Type B pancreatic cell (in vitro differentiated cells): ENCODE results near the gene MIB1. TPM values are rescaled to one million over a fixed set of nuclear protein-coding genes. Genes with fewer than 3 reads are reported as not detected.

Experiments
- DNase-seq: peaks from one replicate; pipeline ENCODE4 v3.0.0; 2021; ENCODE audit warnings: mixed read lengths; ENCODE audit not compliant: unreplicated experiment; ENCODE audit errors: extremely low spot score
- H3K27ac Mint-ChIP-seq: 2 replicates; pipeline ENCODE4 v1.8.0; 2021; ENCODE audit warnings: mild to moderate bottlenecking, mixed read lengths
- H3K27me3 Mint-ChIP-seq: 2 replicates; pipeline ENCODE4 v1.8.0; 2021; ENCODE audit warnings: mixed read lengths
- H3K36me3 Mint-ChIP-seq: 2 replicates; pipeline ENCODE4 v1.8.0; 2021; ENCODE audit warnings: mixed read lengths
- H3K4me1 Mint-ChIP-seq: one replicate; pipeline ENCODE4 v1.8.0; 2021; ENCODE audit warnings: mixed read lengths; ENCODE audit not compliant: unreplicated experiment
- H3K4me3 Mint-ChIP-seq: 2 replicates; pipeline ENCODE4 v1.8.0; 2021; ENCODE audit warnings: mild to moderate bottlenecking, mixed read lengths
- H3K9me3 Mint-ChIP-seq: 2 replicates; pipeline ENCODE4 v1.8.0; 2021; ENCODE audit warnings: mixed read lengths
- total RNA-seq: library from RNA; stranded (reverse); gene quantifications from 2 replicates; pipeline ENCODE4 v1.2.1, GENCODE V29; 2021; ENCODE audit warnings: low replicate concordance
- TF ChIP-seq, protein P1 (sequence below): fragments of 200-600 bp; sonication (generic); conservative IDR thresholded peaks from 2 replicates; pipeline ENCODE4 v1.5.0; 2021; ENCODE audit warnings: antibody characterized with exemption, mild to moderate bottlenecking

MIB1 gene
- total RNA-seq, 1 donor from 2014 or later = 65.7 TPM

DNA sequence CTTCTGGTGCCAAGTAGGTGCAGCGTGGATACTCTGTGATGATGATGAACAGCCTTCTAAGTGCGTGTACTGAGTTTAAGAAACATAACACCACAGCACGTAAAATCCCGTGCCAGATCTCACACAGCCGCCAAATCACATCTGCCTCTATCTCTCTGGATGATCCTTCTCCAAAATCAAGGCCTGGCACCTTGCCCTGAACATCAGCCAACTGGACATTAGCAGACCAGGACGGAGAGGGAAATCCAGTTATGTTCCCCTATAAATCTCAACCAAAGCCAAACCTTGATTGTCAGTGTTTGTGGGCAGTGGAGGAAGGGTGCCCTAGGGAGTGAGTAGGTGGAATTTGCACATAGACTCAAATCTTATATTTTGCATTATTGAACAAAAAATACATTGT, 164.3 kb downstream of the MIB1 start:
- Mint-ChIP-seq H3K4me3 (no peak overlapping the region), H3K27ac (no peak overlapping the region), H3K27me3 (peaks cover 11% of the 10 kb centered on the region), H3K36me3 (no peaks in the 10 kb centered on the region), H3K9me3 (peaks cover 5% of the 10 kb centered on the region), H3K4me1 (no peaks in the 10 kb centered on the region)
- DNase-seq = no peak
- TF ChIP-seq, protein P1, sequence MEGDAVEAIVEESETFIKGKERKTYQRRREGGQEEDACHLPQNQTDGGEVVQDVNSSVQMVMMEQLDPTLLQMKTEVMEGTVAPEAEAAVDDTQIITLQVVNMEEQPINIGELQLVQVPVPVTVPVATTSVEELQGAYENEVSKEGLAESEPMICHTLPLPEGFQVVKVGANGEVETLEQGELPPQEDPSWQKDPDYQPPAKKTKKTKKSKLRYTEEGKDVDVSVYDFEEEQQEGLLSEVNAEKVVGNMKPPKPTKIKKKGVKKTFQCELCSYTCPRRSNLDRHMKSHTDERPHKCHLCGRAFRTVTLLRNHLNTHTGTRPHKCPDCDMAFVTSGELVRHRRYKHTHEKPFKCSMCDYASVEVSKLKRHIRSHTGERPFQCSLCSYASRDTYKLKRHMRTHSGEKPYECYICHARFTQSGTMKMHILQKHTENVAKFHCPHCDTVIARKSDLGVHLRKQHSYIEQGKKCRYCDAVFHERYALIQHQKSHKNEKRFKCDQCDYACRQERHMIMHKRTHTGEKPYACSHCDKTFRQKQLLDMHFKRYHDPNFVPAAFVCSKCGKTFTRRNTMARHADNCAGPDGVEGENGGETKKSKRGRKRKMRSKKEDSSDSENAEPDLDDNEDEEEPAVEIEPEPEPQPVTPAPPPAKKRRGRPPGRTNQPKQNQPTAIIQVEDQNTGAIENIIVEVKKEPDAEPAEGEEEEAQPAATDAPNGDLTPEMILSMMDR = no peak

DNA sequence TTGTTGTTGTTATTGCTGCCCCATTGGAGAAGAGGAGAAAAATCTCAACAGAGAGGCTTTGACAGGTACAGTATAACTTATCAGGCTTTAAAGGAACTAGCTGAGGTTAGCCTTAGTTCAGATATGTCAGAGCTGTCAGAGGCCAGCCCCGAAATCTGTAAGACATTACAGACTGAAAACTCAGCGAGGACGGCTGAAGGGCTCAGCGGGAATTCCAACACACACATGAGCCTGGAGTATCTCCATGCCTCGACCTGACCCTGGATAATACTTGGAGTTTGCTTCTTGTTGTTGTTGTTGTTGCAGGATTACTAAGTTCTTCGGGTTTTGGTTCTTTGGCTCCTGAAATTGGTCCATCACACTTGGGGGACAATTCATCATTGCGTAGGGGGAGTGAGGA, 166.9 kb downstream of the MIB1 start:
- no peak for DNase-seq
- Mint-ChIP-seq H3K27me3 (peaks cover 21% of the 10 kb centered on the region), H3K4me3 (no peak overlapping the region), H3K36me3 (no peaks in the 10 kb centered on the region), H3K4me1 (no peaks in the 10 kb centered on the region), H3K9me3 (no peaks in the 10 kb centered on the region), H3K27ac (no peak overlapping the region)
- TF ChIP-seq, protein P1 = no peak

DNA sequence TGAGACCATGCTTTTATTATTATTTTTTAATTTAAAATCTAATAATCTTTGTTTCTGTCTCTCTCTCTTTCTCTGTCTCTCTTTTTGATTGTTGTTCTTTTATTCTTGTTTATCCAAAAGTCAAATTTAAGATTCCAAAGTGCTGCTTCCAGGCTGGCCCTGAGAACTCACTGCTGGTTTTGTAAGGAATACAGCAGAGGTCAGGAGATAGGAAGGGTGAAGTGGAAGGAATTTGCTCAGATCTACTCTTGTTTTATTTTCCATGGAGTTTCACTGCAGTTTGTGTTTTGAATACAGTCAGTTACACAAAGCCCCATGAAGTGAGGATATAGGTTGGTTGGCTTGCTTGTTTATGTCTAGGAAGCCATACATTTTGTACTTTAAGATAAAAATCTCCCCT, 168.1 kb downstream of the MIB1 start:
- H3K4me1 Mint-ChIP-seq = no peaks in the 10 kb centered on the region
- no peaks in the 10 kb centered on the region for H3K9me3 Mint-ChIP-seq
- no peaks in the 10 kb centered on the region for H3K36me3 Mint-ChIP-seq
- H3K27me3 Mint-ChIP-seq = peaks cover 21% of the 10 kb centered on the region
- no peak overlapping the region for H3K4me3 Mint-ChIP-seq
- TF ChIP-seq, protein P1 = no peak
- H3K27ac Mint-ChIP-seq = no peak overlapping the region
- no peak for DNase-seq

DNA sequence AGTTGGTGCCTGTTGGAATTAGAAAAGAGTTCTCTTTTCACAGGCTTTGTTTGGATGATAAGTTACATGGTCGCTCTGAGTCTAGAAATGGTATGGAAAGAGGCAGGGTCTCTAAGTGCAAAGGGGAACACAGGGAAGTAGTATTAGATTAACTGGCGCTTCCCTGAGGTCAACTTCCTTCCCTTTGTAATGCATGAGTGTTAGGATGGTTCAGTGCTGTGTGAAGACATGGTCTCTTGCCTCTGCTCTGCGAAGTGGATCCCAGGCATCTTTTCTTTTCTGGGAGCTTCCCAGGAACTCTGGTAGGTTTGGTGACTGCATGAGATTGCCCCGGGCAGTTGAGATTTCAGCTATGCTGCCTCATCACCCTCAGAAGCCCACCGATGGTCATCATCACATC, 170.3 kb downstream of the MIB1 start:
- TF ChIP-seq, protein P1 = no peak
- Mint-ChIP-seq H3K4me3 (no peak overlapping the region), H3K27me3 (peaks cover 25% of the 10 kb centered on the region), H3K36me3 (no peaks in the 10 kb centered on the region), H3K27ac (no peak overlapping the region), H3K9me3 (peaks cover 4% of the 10 kb centered on the region), H3K4me1 (peaks cover 5% of the 10 kb centered on the region)
- no peak for DNase-seq

DNA sequence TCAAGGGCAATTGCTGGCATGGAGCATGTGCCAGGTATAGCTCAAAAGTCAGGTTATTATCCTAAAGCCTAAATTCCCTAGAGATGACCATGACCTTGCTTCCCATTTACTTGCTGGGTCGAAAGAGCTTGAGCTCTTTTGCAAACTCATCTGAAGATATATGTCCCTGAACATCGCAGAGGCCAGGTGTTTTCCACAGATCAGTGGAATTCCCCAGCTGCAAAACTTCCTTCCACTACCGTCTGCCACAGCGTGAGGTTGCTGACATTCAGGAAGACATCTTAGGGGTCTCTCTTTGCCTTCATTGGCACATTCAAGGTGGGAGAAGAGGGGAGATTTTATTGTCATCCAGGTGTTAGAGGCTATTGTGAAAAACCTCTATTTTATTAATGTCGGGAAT, 171.0 kb downstream of the MIB1 start:
- Mint-ChIP-seq H3K36me3 (no peaks in the 10 kb centered on the region), H3K4me3 (no peak overlapping the region), H3K9me3 (peaks cover 4% of the 10 kb centered on the region), H3K27me3 (peaks cover 25% of the 10 kb centered on the region), H3K4me1 (peaks cover 5% of the 10 kb centered on the region), H3K27ac (no peak overlapping the region)
- TF ChIP-seq, protein P1 = no peak
- DNase-seq = no peak
